Nephron progenitor cell (in vitro differentiated cells): ENCODE measurements around the gene IQGAP2.

Source experiments
- DNase-seq: peaks from one replicate; pipeline ENCODE4 v3.0.0; 2021
- H3K27ac Mint-ChIP-seq: 2 replicates; pipeline ENCODE4 v1.8.0; 2021; ENCODE audit warnings: mild to moderate bottlenecking, moderate library complexity, mixed read lengths
- H3K27me3 Mint-ChIP-seq: 2 replicates; pipeline ENCODE4 v1.8.0; 2021; ENCODE audit warnings: mild to moderate bottlenecking, low read depth, mixed read lengths; ENCODE audit not compliant: poor library complexity
- H3K36me3 Mint-ChIP-seq: 2 replicates; pipeline ENCODE4 v1.8.0; 2021; ENCODE audit warnings: low read depth, mixed read lengths
- H3K4me1 Mint-ChIP-seq: 2 replicates; pipeline ENCODE4 v1.8.0; 2021; ENCODE audit warnings: mixed read lengths
- H3K4me3 Mint-ChIP-seq: 2 replicates; pipeline ENCODE4 v1.8.0; 2021; ENCODE audit warnings: mild to moderate bottlenecking, moderate library complexity, mixed read lengths
- H3K9me3 Mint-ChIP-seq: 2 replicates; pipeline ENCODE4 v1.8.0; 2021; ENCODE audit warnings: mild to moderate bottlenecking, moderate library complexity, mixed read lengths
- TF ChIP-seq, protein P1 (sequence below): fragments of 200-600 bp; sonication (generic); IDR thresholded peaks from 2 replicates; pipeline ENCODE4 v1.5.0; 2021; ENCODE audit warnings: antibody characterized with exemption

Gene IQGAP2

DNA sequence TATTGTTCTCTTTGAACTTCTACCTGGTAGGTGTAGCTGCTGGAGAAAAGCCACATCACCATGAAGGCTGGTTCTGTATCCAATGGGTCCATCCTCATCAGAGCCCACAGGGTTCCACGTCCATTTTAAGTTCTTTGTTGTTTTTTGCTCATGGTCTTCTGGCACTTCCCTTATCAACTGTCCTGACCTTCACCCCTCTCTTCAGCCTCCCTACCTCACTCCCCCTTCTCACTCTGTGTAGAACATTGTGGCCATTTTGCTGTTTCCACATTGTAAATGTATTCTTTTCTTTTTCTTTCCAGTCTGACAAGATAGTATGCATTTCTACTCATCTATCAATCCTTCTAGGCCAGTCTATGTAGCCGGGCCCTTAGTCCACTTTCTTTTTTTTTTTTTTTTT lies 264.4 kb downstream of the IQGAP2 start:
- Mint-ChIP-seq H3K27me3 (peaks cover 1% of the 10 kb centered on the region), H3K9me3 (peaks cover 4% of the 10 kb centered on the region), H3K27ac (no peak overlapping the region), H3K36me3 (peaks cover 78% of the 10 kb centered on the region), H3K4me1 (peaks cover 19% of the 10 kb centered on the region), H3K4me3 (no peak overlapping the region)
- no peak for DNase-seq
- TF ChIP-seq, protein P1, sequence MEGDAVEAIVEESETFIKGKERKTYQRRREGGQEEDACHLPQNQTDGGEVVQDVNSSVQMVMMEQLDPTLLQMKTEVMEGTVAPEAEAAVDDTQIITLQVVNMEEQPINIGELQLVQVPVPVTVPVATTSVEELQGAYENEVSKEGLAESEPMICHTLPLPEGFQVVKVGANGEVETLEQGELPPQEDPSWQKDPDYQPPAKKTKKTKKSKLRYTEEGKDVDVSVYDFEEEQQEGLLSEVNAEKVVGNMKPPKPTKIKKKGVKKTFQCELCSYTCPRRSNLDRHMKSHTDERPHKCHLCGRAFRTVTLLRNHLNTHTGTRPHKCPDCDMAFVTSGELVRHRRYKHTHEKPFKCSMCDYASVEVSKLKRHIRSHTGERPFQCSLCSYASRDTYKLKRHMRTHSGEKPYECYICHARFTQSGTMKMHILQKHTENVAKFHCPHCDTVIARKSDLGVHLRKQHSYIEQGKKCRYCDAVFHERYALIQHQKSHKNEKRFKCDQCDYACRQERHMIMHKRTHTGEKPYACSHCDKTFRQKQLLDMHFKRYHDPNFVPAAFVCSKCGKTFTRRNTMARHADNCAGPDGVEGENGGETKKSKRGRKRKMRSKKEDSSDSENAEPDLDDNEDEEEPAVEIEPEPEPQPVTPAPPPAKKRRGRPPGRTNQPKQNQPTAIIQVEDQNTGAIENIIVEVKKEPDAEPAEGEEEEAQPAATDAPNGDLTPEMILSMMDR = no peak

- Mint-ChIP-seq H3K4me3 (no peak overlapping the region), H3K27me3 (peaks cover 4% of the 10 kb centered on the region), H3K27ac (no peak overlapping the region), H3K4me1 (peaks cover 19% of the 10 kb centered on the region), H3K36me3 (peaks cover 77% of the 10 kb centered on the region), H3K9me3 (peaks cover 4% of the 10 kb centered on the region)
- DNase-seq = no peak
- TF ChIP-seq, protein P1 = no peak
These were observed 266.2 kb downstream of the IQGAP2 start for GRCh38 chr5:76669245-76669644.

GRCh38 chr5:76670508-76670907 lies 267.4 kb downstream of the IQGAP2 start:
- DNase-seq = no peak
- H3K27me3 Mint-ChIP-seq = peaks cover 4% of the 10 kb centered on the region
- H3K27ac Mint-ChIP-seq = peak overlapping the region; percentile 78
- no peak overlapping the region for H3K4me3 Mint-ChIP-seq
- peaks cover 75% of the 10 kb centered on the region for H3K36me3 Mint-ChIP-seq
- H3K9me3 Mint-ChIP-seq = peaks cover 4% of the 10 kb centered on the region
- TF ChIP-seq, protein P1 = no peak
- peaks cover 19% of the 10 kb centered on the region for H3K4me1 Mint-ChIP-seq

GRCh38 chr5:76672242-76672641 lies 269.2 kb downstream of the IQGAP2 start:
- Mint-ChIP-seq H3K9me3 (peaks cover 4% of the 10 kb centered on the region), H3K27me3 (peaks cover 4% of the 10 kb centered on the region), H3K36me3 (peaks cover 73% of the 10 kb centered on the region), H3K4me3 (no peak overlapping the region), H3K27ac (no peak overlapping the region), H3K4me1 (peaks cover 19% of the 10 kb centered on the region)
- DNase-seq = no peak
- TF ChIP-seq, protein P1 = no peak

DNA sequence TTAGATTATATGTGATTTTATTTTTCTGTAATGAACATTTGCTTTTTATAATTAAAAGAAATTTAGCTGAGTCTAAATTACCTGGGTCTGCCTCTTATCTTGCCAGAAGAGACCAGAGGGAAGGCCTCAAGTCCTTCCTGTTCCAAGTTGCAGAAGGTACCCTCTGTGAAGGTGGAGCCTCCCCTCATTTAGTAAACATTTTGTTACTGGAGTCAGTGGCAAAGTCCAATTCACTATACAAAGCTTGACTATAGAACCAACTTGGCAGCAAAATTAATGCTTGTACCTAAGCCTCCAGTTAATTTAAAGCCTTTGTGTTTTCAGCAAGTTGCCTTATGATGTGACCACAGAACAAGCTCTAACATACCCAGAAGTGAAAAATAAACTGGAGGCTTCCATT lies 270.0 kb downstream of the IQGAP2 start:
- TF ChIP-seq, protein P1 = no peak
- Mint-ChIP-seq H3K4me1 (peaks cover 14% of the 10 kb centered on the region), H3K9me3 (peaks cover 4% of the 10 kb centered on the region), H3K4me3 (no peak overlapping the region), H3K36me3 (peaks cover 70% of the 10 kb centered on the region), H3K27ac (no peak overlapping the region), H3K27me3 (peaks cover 4% of the 10 kb centered on the region)
- no peak for DNase-seq

DNA sequence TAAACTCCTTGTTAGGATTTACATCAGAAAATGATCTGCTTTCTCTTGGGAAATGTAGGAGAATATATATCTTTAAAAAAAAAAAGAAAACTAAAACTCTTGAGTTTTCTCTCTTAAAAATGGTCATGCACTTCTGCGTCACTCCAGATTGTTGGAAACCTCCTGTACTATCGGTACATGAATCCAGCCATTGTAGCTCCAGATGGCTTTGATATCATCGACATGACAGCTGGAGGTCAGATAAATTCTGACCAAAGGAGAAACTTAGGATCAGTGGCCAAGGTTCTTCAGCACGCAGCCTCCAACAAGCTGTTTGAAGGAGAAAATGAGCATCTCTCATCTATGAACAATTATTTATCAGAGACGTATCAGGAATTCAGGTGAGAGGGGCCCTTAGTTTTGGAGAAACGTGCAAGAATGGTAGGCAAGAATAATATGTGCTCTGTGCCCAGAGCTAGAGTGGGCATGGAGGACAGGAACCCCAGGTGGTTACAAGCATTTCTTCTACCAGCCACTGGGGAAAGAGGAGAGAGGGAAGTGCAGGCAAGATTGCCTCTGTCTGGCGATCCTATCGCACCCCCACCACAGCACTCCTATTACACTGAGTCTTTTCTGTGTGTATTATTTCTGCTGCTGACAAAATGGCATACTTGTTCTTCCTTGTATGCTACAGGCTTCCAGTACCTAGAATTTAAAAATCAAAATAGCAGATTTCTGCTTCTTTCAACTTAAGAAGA lies 271.4 kb downstream of the IQGAP2 start:
- no peak for DNase-seq
- H3K4me1 Mint-ChIP-seq = peaks cover 10% of the 10 kb centered on the region
- peaks cover 63% of the 10 kb centered on the region for H3K36me3 Mint-ChIP-seq
- TF ChIP-seq, protein P1 = no peak
- no peak overlapping the region for H3K27ac Mint-ChIP-seq
- no peaks in the 10 kb centered on the region for H3K9me3 Mint-ChIP-seq
- peaks cover 4% of the 10 kb centered on the region for H3K27me3 Mint-ChIP-seq
- no peak overlapping the region for H3K4me3 Mint-ChIP-seq
